Stimulated activated CD8-positive, alpha-beta memory T cell treated with anti-CD3 and anti-CD28 coated beads, Interleukin-15, amount 100 ng/mL, for 48 hours (primary cell): ENCODE data around the gene THRB.

Experiments used
- DNase-seq, 2 donors: peaks; one replicate each; pipeline ENCODE4 v3.0.0-alpha.2; 2020; ENCODE audit warnings: low read depth in 2 of 2

THRB gene

GRCh38 chr3:24184528-24185176, 310.0 kb downstream of the THRB start:
- no peak for DNase-seq

- DNase-seq = no peak
Measured at GRCh38 chr3:24182756-24183155, 311.9 kb downstream of the THRB start.

GRCh38 chr3:24181256-24181655, 313.4 kb downstream of the THRB start:
- DNase-seq = no peak

GRCh38 chr3:24180616-24181015, 314.0 kb downstream of the THRB start:
- DNase-seq = no peak

DNA sequence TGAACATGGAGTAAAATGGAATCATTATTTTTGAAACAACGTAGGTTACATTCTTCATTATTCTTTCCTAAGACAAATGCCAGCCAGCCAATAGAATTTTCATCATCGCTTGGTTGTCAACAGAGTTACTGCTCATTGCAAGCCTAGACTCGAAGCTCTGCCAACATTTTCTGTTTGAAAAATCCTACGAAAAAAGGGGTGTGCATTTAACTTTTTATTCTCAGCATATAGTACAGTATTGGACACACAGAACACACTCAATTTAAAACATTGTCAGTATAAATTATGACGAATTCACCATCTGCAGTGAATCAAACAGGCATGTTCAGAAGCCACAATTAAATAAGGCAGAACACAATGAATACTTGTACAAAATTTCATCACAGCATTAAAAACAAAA, 317.4 kb downstream of the THRB start:
- DNase-seq = no peak

DNA sequence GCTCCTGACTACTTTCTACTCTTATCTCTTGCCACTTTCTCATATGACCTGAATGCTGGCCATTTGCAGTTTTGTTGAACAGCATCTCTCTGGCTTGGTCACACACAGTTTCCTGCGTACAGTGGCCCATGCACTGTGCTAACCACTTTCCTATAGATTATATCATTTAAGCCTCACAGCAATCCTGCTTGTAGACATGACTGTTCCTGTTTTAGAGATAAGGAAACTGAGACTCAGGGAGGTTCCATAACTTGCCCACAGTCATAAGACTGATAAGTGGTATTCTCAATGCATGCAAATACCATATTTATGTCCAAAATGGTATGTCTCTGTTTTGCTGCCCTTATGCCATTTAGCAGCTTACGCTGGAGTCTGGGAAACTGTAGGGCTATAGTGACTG, 320.0 kb downstream of the THRB start:
- DNase-seq = no peak

- DNase-seq = no peak
Measured at GRCh38 chr3:24168977-24169376, 325.7 kb downstream of the THRB start.

DNA sequence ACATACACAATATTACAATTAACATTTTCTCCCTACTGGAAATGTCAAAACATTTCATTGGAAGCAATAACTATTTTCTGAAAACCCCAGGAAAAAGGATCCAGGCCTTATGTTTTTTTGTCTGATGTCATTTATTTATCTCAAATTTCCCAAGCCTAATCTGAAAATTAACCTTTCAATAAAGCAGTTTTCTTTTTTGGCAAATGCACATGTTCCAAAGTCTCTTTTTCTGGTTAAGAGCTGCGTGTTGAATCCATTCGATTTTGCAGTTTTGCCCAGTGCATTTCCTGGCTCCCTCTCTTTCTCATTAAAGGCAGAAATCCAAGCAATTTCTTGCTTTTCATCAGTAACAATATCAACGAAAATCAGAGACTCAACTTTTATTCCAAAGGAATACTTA, 327.2 kb downstream of the THRB start:
- DNase-seq = no peak

- DNase-seq = no peak
Measured at GRCh38 chr3:24166515-24166914, 328.1 kb downstream of the THRB start.

GRCh38 chr3:24165603-24165982, 329.1 kb downstream of the THRB start:
- no peak for DNase-seq

GRCh38 chr3:24164967-24165602, 329.6 kb downstream of the THRB start:
- DNase-seq = no peak

DNA sequence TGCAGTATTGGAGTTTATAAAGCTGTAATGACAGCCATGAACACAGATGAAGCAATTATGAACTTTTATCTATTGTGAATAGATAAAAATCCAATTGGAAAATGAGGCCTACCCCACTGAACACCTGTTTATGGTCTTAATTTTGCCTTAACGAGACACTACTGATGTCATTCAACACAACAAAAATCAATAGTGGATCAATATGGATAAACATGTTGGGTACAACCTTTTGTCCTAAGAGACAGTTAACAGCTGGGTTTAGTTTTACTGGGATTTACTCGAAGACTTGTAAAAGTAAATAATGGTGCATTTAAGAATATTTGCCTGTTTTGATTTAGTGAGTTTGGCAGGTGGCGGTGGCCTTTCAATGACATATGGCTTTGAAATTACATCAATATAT, 331.7 kb downstream of the THRB start:
- DNase-seq = no peak

DNA sequence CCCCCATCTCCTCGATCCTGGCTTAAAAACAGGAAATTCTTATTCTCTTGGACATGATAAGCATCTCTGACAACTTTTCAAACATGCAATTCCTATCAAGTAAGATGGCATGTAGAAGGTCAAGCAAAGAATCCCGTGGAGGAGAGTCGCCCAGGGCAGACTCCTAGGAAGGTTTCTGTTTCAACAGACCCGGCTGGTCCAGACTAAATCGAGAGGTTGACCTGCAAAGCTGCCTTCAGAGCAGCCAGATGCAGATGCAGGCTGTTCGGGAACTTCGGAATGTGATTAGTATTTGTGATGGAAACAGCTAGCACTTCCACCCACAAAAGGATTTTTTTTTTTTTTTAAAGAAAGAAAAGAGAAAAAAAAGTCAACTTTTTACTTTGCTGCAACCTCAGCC, 332.8 kb downstream of the THRB start:
- DNase-seq = no peak

- no peak for DNase-seq
Measured at GRCh38 chr3:24160424-24161095, 334.1 kb downstream of the THRB start.

DNA sequence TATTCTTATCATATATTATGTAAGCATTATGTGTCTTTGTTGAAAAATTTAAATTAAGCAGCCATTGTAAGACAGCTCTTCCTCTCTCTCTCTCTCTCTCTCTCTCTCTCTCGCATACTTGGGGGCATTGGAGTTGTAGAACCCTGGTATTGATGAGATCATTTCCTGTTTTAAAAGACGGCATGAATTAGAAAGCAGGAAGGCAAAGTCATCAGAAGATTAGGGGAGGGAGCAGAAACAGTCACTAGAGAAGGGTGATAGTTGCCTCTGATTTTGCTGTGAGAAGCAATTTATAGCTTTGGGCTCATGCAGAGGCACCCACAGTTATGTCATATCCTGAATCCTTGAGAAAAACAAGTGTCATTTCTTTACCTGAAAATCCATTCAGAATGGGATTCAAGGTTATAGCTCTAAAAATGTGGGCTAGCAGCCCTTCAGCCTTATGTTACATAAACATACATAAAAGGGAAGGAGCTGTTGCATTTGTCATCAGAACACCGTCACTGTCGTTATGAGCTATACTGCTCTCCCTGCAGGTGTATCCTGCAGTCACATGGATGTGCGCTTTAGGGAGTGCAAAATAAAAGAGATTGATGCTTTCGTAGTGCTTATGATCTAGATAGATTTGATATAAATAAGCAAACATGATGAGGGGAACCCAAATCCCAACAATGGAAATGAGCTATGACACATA, 335.7 kb downstream of the THRB start:
- no peak for DNase-seq

- no peak for DNase-seq
Measured at GRCh38 chr3:24157106-24157505, 337.5 kb downstream of the THRB start.

DNA sequence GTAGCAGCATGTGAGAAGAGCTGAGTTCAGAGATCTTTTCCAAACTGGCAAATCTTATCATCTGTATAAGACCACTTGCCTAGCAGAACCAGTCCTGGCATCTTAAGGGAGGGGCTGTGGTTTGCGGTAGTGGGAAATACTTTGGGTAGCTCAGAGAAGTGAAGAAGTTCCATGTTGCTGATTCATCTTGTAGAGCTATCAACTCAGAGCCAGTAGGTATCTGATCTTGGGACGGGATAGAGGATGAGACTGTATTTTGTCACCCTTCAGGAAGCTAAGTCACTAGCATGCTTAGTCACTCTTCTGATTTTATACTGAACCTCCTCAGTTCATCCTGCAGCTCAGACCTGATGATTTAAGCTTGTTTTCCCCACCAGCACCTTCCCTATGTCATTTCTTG, 338.2 kb downstream of the THRB start:
- DNase-seq = no peak

DNA sequence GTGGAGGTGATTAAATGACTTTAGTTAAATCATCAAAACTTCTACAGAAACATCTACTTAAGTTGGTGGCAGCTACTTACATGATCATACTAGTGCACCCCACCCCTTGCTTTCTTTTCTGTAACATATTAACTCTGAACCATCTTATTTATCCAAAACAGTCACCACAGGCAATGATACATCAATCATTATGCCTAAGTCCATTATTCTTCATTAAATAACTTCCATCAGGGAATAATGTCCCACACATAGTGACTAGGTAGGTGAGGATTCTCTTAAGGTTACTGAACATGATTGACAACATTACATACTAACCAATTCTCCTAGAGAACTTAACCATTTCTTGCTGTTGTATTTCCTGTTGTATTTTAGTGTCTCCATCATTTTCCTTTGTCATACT, 339.4 kb downstream of the THRB start:
- no peak for DNase-seq

- DNase-seq = no peak
Measured at GRCh38 chr3:24154781-24155180, 339.9 kb downstream of the THRB start.

- no peak for DNase-seq
Measured at GRCh38 chr3:24154013-24154695, 340.5 kb downstream of the THRB start.

DNA sequence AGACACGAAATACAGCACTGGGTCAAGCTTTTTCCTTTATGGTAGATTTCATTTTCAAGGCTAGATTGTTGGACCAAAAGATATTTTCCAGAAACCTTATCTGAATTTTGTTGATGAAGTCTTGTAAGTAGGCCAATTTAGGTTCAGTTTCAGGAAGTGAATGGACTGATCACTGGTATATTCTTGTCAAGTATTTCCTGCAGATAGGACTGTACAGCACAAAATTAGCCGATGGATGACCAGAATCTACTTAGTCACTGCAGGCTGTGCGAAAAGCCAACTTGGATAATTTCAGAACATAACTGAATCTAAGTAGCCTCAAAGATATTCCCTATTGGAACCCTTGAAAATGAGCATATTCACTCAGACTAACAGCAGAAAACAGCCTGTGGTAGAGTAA, 343.1 kb downstream of the THRB start:
- no peak for DNase-seq

DNA sequence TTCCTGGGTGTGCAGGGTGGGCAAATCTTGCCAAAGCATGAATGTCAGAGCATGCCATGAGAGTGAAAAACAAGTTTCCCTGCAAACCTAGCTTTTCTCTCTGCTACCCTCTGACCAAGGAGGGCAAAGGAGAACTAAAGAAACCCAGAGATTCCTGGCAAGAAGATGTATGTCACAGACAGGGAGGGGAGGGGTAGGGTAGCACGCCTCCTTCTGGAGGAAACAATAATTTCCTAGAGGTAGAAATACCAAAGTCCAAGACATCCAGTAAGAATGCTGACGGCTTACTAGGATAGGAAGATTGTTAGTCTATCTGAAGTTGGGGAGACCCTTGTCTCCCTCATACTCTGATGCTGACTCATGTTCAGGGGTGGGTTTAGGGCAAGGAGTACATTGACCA, 345.6 kb downstream of the THRB start:
- DNase-seq = no peak
